GM23248 (cell line): ENCODE measurements around the gene MTFR1L. TPM values are rescaled to one million over a fixed set of nuclear protein-coding genes. Genes with fewer than 3 reads are reported as not detected.

Experiments used
- DNase-seq: peaks from one replicate; pipeline ENCODE4 v3.0.0-alpha.2; 2015
- H2AFZ ChIP-seq: fragments of 200-600 bp; sonication (generic); 2 replicates; pipeline ENCODE4 v1.6.1; 2016; ENCODE audit warnings: antibody characterized with exemption
- H3F3A ChIP-seq: fragments of 200-600 bp; sonication (generic); 2 replicates; pipeline ENCODE4 v1.6.1; 2016; ENCODE audit warnings: mild to moderate bottlenecking, antibody characterized with exemption, mixed run types; ENCODE audit not compliant: insufficient read depth
- H3K27ac ChIP-seq: fragments of 200-600 bp; sonication (generic); 2 replicates; pipeline ENCODE4 v1.5.1; 2016; ENCODE audit warnings: mild to moderate bottlenecking
- H3K27me3 ChIP-seq: fragments of 200-600 bp; sonication (generic); replicated peaks from 2 replicates; pipeline ENCODE4 v1.6.1; 2016; ENCODE audit warnings: mild to moderate bottlenecking; ENCODE audit not compliant: insufficient read depth
- H3K36me3 ChIP-seq: fragments of 200-600 bp; sonication (generic); 2 replicates; pipeline ENCODE4 v1.6.1; 2016; ENCODE audit warnings: low read depth, mild to moderate bottlenecking
- H3K4me1 ChIP-seq: fragments of 200-600 bp; sonication (generic); 2 replicates; pipeline ENCODE4 v1.6.1; 2016; ENCODE audit warnings: mild to moderate bottlenecking; ENCODE audit not compliant: insufficient read depth
- H3K4me2 ChIP-seq: fragments of 200-600 bp; sonication (generic); one replicate; pipeline ENCODE4 v1.6.1; 2016; ENCODE audit warnings: mild to moderate bottlenecking; ENCODE audit not compliant: unreplicated experiment
- H3K4me3 ChIP-seq: fragments of 200-600 bp; sonication (generic); 2 replicates; pipeline ENCODE4 v1.5.1; 2016; ENCODE audit warnings: mild to moderate bottlenecking
- H3K79me2 ChIP-seq: fragments of 200-600 bp; sonication (generic); 2 replicates; pipeline ENCODE4 v1.6.1; 2016; ENCODE audit warnings: mild to moderate bottlenecking; ENCODE audit not compliant: insufficient read depth
- H3K9ac ChIP-seq: fragments of 200-600 bp; sonication (generic); 2 replicates; pipeline ENCODE4 v1.6.1; 2016; ENCODE audit warnings: mild to moderate bottlenecking
- H3K9me2 ChIP-seq: fragments of 200-600 bp; sonication (generic); 2 replicates; pipeline ENCODE4 v1.6.1; 2016; ENCODE audit warnings: mixed run types, mild to moderate bottlenecking, moderate library complexity; ENCODE audit not compliant: insufficient read depth
- H3K9me3 ChIP-seq: fragments of 200-600 bp; sonication (generic); one replicate; pipeline ENCODE4 v1.6.1; 2017; ENCODE audit warnings: low read depth
- H4K20me1 ChIP-seq: fragments of 200-600 bp; sonication (generic); 2 replicates; pipeline ENCODE4 v1.6.0; 2016; ENCODE audit not compliant: insufficient read depth
- EZH2 ChIP-seq: fragments of 200-600 bp; sonication (generic); IDR thresholded peaks from 2 replicates; pipeline ENCODE4 v1.6.1; 2018; ENCODE audit warnings: antibody characterized with exemption, mild to moderate bottlenecking; ENCODE audit not compliant: insufficient read depth, poor library complexity, severe bottlenecking
- EZH2phosphoT487 ChIP-seq: fragments of 200-600 bp; sonication (generic); IDR thresholded peaks from 2 replicates; pipeline ENCODE4 v1.6.1; 2018; ENCODE audit warnings: antibody characterized with exemption, moderate library complexity, mild to moderate bottlenecking, low read depth; ENCODE audit not compliant: insufficient read depth
- WGBS, 2 experiments: methylation state at CpG; one replicate each; pipeline ENCODE4 v1.1.6; 2015 to 2017; ENCODE audit warnings: low lambda C conversion rate in 2 of 2, low coverage in 1 of 2; ENCODE audit errors: missing lambda C conversion rate in 2 of 2; 5-methylcytosine and 5-hydroxymethylcytosine counted together
- in situ Hi-C: fragments of 300-500 bp; cut with MboI; formaldehyde crosslinking; loops from 2 replicates; pipeline ENCODE4 v1.15.0; 2020
- polyA plus RNA-seq: library from polyadenylated mRNA; unstranded; fragments of >200 nt; fragmentation: Nextera tagmentation; extraction: Ambion mirVana; gene quantifications from 2 replicates; pipeline ENCODE4 v1.2.1, GENCODE V29; 2016
- total RNA-seq: library from RNA; depleted of rRNA; stranded (reverse); fragments of >200 nt; shearing (Covaris generic); gene quantifications from 2 replicates; pipeline ENCODE4 v1.2.3, GENCODE V29; 2014

The MTFR1L gene
- total and polyA plus RNA-seq, 2 experiments from 2014 or later = 57.2 to 78.1 TPM

DNA sequence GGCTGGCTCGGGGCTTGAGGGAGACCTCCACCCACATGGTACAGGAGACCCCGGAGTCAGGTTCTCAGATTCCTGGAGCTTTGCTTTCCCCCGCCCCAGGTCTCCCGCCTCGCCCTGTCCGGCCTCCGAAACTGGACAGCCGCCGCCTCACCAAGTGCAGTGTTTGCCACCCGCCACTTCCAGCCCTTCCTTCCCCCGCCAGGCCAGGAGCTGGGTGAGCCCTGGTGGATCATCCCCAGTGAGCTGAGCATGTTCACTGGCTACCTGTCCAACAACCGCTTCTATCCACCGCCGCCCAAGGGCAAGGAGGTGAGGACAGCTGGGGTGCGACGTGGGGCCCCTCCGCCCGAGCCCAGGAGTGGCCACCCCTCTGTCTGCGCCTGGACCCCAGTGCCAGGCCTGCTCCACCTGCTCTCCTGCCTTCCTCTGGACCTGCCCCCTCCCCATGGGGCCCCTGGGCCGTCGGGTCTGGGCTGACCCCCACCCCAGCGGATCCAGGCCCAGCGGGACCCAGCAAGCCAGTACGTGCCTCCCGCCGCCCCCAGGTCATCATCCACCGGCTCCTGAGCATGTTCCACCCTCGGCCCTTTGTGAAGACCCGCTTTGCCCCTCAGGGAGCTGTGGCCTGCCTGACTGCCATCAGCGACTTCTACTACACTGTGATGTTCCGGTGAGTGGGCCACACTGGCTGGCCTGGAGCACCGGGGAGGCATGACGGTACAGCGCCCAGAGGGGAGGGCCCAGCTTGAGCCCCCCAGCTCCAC is 11.1 kb upstream of the MTFR1L start:
- peaks cover 5% of the 10 kb centered on the region; the same call in 1 of the 2 replicates for H3K79me2 ChIP-seq
- H3K27ac ChIP-seq = no peak overlapping the region
- in situ Hi-C loops = loop anchor here (25.0 kb wide), 1 partner anchor 571 kb away; the partner anchor contains the start of genes RSRP1 and SYF2
- no peak overlapping the region for H3K9ac ChIP-seq
- no peak overlapping the region for H2AFZ ChIP-seq
- no peaks in the 10 kb centered on the region for H4K20me1 ChIP-seq
- H3F3A ChIP-seq = peaks cover 20% of the 10 kb centered on the region
- 97% methylated on average over 30 to 34 of the region's 34 CpGs for WGBS, 2 experiments
- H3K4me3 ChIP-seq = no peak overlapping the region
- no peaks in the 10 kb centered on the region for H3K9me3 ChIP-seq
- H3K4me2 ChIP-seq = no peak overlapping the region
- DNase-seq = no peak
- H3K9me2 ChIP-seq = no peaks in the 10 kb centered on the region
- no peaks in the 10 kb centered on the region for H3K27me3 ChIP-seq
- peaks cover 27% of the 10 kb centered on the region for H3K4me1 ChIP-seq
- TF ChIP-seq EZH2phosphoT487 (no peak), EZH2 (no peak)
- no peaks in the 10 kb centered on the region; the same call in 1 of the 2 replicates for H3K36me3 ChIP-seq

DNA sequence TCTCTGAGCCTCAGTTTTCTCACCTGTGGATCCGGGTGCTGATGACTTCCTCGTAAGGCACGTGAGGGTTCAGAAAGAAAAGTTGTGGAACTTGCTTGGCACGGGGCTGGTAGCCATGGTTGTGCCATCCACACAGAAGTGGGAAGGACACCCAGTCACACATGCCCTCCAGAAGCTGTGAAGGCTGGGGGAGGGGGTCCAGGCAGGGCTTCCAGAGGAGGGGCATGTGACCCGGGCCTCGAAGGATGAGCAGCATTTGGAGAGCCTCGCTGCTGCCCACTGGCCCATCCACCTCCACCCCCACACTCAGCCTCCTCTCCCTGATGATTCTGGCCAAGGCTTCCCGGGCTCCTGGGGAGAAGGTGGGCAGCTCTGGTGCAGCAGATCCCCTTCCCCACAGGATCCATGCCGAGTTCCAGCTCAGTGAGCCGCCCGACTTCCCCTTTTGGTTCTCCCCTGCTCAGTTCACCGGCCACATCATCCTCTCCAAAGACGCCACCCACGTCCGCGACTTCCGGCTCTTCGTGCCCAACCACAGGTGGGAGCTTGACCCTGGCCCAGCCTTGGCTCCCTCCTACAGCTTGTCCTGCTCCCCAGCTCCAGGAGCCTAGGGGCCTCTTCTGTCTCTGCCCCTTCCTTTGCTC is 10.3 kb upstream of the MTFR1L start:
- in situ Hi-C loops = loop anchor here (25.0 kb wide), 1 partner anchor 572 kb away; the partner anchor contains the start of genes RSRP1 and SYF2
- Histone ChIP-seq H4K20me1 (no peaks in the 10 kb centered on the region), H3K9me2 (no peaks in the 10 kb centered on the region), H3F3A (peaks cover 14% of the 10 kb centered on the region), H3K4me3 (no peak overlapping the region), H3K27me3 (no peaks in the 10 kb centered on the region), H3K4me2 (no peak overlapping the region), H2AFZ (no peak overlapping the region), H3K27ac (no peak overlapping the region), H3K36me3 (no peaks in the 10 kb centered on the region; the same call in 1 of the 2 replicates), H3K4me1 (peaks cover 22% of the 10 kb centered on the region), H3K9ac (no peak overlapping the region), H3K9me3 (no peaks in the 10 kb centered on the region), H3K79me2 (peaks cover 5% of the 10 kb centered on the region; the same call in 1 of the 2 replicates)
- 77 to 81% methylated on average over 17 to 18 of the region's 18 CpGs for WGBS, 2 experiments
- DNase-seq = no peak
- no peak for TF ChIP-seq EZH2
- TF ChIP-seq EZH2phosphoT487 = no peak

DNA sequence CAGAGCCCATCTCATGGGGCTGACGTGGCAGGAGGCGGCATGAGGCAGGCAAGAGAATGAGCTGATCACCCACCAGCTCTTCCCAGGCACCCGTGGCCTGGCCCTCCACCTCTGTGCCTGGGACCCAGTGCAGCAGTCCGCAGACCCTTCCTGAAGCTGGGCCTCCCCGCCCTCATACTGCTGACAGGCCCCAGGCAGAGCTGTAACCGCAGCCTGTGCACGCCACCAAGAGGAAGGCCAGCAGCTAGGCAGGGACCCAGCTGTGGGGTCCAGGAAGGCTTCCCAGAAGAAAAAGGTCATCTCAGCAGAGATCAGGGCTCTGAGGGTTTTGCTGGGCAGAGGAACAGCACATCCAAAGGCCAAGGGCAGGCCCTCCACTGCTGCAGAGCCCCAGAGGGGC is 9.8 kb upstream of the MTFR1L start:
- Histone ChIP-seq H3K4me1 (peaks cover 18% of the 10 kb centered on the region), H3K27ac (no peak overlapping the region), H3K9me2 (no peaks in the 10 kb centered on the region), H3K4me2 (no peak overlapping the region), H3F3A (peaks cover 10% of the 10 kb centered on the region), H3K27me3 (no peaks in the 10 kb centered on the region), H3K9ac (no peak overlapping the region), H3K36me3 (no peaks in the 10 kb centered on the region; the same call in 1 of the 2 replicates), H3K4me3 (no peak overlapping the region), H3K9me3 (no peaks in the 10 kb centered on the region), H3K79me2 (peaks cover 4% of the 10 kb centered on the region; the same call in 1 of the 2 replicates), H2AFZ (no peak overlapping the region), H4K20me1 (no peaks in the 10 kb centered on the region)
- in situ Hi-C loops = loop anchor here (25.0 kb wide), 1 partner anchor 573 kb away; the partner anchor contains the start of genes RSRP1 and SYF2
- WGBS, 2 experiments = 95 to 97% methylated on average over 7 of the region's 7 CpGs
- TF ChIP-seq EZH2phosphoT487 (no peak), EZH2 (no peak)
- DNase-seq = no peak

DNA sequence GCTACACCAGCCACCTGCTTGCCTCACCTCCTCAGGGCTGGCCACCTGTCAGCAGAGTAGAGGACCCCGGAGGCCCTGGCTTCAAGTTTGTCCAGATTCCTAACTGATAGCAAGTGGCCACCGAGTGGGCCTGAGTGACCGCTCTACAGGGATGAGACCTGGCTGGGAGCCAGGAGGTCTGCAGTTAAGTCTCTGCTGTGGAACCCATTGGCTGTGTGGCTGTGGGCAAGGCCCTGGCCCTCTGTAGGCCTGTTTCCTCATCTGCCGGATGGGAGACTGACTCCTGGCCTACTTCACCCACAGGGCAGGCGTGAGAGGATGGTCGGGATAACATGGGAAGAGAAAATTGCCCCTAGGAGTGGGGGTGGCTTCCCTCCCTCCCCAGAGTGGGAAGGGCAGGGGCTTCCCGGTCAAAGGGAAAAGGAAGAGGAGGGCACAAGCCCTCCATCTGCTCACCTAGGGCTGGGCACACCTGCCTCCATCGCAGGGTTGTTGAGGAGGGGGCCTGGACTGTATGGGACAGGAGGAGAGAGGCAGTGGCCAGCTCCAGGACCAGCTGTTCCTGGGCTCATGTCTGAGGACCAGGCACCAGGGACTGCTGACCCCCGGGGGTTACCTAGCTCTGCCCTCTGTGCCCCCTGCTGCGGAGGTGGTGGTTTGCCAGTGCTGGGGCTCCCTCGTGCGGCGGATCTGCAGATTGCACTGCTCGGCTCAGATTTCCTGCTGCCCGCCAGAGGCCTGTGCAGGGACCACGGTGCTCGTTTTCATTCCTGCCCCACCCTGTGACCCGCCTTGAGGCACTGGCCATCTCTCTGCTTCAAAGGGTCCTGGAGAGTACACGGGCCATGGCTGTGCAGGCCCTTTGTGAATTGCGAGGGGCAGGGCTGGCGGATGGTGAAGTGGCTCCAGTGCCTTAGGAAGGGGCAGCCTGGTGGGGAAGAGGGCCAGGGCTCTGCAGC is 9.1 kb upstream of the MTFR1L start:
- Histone ChIP-seq H3K4me1 (peaks cover 11% of the 10 kb centered on the region), H3K79me2 (no peaks in the 10 kb centered on the region), H3K9me3 (no peaks in the 10 kb centered on the region), H3K9ac (no peak overlapping the region), H3F3A (peaks cover 4% of the 10 kb centered on the region; the same call in 1 of the 2 replicates), H3K27ac (no peak overlapping the region), H2AFZ (no peak overlapping the region), H3K36me3 (no peaks in the 10 kb centered on the region; the same call in 1 of the 2 replicates), H3K27me3 (no peaks in the 10 kb centered on the region), H3K4me3 (no peak overlapping the region), H3K4me2 (no peak overlapping the region), H4K20me1 (no peaks in the 10 kb centered on the region), H3K9me2 (no peaks in the 10 kb centered on the region)
- TF ChIP-seq EZH2 (no peak), EZH2phosphoT487 (no peak)
- 35 to 37% methylated on average over 20 of the region's 21 CpGs for WGBS, 2 experiments
- in situ Hi-C loops = loop anchor here (25.0 kb wide), 1 partner anchor 573 kb away; the partner anchor contains the start of genes RSRP1 and SYF2
- peak; percentile 67 for DNase-seq
